ENCODE data around the gene ISG20. TPM values are rescaled to one million over a fixed set of nuclear protein-coding genes. Genes with fewer than 3 reads are reported as not detected.

Gene ISG20
- polyA plus RNA-seq, 1 donor, result 0.88 TPM

DNA sequence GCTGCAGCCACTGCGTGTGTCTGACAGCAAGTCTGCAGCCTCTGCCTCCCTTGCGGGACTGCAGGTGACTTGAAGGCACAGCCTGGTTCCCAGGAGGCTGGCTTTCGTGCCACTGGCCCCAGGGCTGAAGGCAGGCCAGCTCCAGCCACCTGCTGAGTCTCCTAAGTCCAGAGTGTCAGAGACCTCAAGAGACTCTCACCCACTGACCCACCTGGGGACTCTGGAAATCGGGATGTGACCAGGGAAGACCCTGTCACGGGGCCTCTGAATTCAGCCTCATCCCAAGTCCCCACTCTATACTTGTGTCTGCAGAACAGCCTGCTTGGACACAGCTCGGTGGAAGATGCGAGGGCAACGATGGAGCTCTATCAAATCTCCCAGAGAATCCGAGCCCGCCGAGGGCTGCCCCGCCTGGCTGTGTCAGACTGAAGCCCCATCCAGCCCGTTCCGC lies 16.3 kb downstream of the ISG20 start:
- no peak for DNase-seq

- DNase-seq, result no peak
Observed at GRCh38 chr15:88655800-88656488, 17.1 kb downstream of the ISG20 start.

- no peak for DNase-seq
Observed at GRCh38 chr15:88656760-88657221, 18.0 kb downstream of the ISG20 start.

GRCh38 chr15:88657326-88658069 lies 18.7 kb downstream of the ISG20 start:
- DNase-seq, result peak; percentile 72

- DNase-seq, result no peak
Observed at GRCh38 chr15:88658070-88658965, 19.5 kb downstream of the ISG20 start.

GRCh38 chr15:88658972-88659931 lies 20.4 kb downstream of the ISG20 start:
- DNase-seq, result peak; percentile 82

- DNase-seq, result no peak
Observed at GRCh38 chr15:88661041-88661700, 22.4 kb downstream of the ISG20 start.

DNA sequence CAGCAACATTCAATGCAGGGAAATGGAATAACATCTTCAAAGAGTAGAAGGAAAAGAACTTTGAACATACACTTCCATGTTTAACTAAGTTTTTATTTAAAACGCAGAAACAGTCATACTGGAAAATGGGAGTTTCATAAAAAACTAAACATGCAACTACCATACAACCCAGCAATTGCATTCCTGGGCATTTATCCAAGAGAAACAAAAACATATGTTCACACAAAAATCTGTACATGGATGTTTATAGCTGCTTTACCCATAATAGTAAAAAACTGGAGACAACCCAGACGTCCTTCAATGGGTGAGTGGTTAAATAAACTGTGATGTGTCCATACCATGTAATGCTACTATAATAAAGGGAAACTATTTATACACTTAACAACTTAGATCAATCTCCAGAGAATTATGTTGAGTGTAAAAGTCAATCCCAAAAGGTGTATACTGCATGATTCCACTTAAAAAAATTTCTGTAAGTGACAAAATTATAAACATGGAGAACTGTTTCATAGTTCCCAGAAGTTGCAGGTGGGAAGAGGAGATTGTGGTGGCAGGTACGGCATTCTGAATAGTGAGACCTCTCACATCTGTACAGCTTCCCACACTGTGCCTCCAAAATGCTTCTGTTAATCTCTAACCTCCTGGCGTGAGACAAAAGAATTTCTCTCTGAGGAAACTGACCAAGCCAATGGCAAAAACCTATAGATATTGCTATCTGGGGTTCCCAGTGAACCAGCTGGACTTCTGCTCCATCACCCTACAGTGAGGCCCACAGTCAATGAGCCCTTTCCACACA lies 23.1 kb downstream of the ISG20 start:
- no peak for DNase-seq

- DNase-seq, result no peak
Observed at GRCh38 chr15:88663141-88663621, 24.4 kb downstream of the ISG20 start.

DNA sequence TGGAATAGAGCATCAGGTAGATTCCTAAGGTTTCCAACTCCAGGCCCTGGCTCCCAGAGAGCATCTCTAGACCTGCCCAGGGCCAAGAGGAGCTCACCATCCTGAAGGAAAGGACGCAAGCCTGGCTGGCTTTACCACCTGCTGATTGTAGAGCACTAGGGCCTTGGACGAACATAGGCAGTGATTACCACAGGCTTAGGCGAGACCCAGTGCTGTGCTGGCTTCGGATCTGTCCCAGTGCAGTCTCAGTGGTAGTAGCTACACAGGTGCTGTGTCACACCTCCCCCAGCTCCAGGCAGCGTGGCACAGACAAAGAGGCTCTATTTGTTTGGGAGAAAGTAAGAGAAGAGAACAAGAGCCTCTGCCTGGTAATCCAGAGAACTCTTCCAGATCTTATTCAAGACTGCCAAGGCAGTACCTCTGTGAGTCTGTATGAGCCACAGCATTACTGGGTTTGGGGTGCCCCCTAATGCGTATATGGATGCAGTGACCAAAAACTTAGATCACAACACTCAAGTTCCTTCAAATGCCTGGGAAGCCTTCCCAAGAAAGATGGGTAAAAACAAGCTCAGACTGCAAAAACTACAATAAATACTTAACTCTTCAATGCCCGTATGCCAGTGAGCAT lies 25.4 kb downstream of the ISG20 start:
- no peak for DNase-seq

GRCh38 chr15:88674661-88675060 lies 35.8 kb downstream of the ISG20 start:
- no peak for DNase-seq

- DNase-seq, result no peak
Observed at GRCh38 chr15:88678755-88679154, 39.9 kb downstream of the ISG20 start.

GRCh38 chr15:88680241-88681001 lies 41.6 kb downstream of the ISG20 start:
- no peak for DNase-seq

DNA sequence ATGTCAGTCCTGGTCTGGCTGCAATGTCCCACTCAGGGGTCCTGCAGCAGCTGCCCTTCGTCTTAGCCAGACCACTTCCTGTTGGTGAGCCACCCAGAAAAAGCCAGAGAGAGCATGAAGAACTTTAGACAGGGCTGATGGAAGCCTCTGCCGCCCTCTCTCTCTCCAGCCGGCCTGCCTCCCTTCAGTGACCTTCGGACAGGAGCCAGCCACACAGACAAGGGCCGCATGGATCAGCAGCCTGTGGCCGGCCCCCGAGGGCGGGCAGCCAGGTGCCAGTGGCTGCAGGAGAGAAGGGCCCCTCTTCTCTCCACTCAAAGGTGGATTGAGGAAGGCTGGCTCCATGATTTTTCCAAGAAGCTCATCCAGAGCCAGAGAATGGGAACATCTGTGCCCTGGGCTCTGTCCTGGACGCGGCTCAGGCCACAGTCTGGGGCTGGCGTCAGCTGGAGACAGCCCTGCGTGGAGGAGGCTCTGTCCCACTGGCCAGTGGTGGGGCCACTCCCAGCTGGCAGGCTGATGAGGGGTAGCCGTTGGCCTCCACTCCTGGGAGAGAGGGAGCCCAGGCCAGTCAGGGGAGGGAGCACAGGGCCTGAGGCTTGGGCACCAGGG lies 42.9 kb downstream of the ISG20 start:
- DNase-seq, result no peak

- no peak for DNase-seq
Observed at GRCh38 chr15:88684345-88684744, 45.5 kb downstream of the ISG20 start.

DNA sequence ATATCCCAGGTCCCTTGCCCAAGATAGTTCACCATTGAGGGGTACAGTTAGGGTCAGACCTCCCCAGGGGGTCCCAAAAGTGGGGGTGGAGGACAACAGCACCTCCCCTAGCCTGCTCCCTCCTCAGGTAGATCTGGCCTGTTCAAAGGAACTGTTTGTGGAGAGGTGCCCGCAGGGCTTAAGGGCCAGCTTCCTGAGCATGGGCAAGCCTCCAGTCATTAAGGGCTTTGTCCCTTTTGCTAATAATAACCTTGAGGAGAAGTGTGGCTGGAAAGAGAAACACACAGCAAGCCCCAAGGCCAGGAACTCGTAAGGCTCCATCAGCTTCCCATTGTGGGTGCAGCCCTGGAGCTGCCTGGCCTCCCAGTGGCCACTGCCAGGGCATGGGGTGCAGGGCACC lies 47.4 kb downstream of the ISG20 start:
- no peak for DNase-seq

DNA sequence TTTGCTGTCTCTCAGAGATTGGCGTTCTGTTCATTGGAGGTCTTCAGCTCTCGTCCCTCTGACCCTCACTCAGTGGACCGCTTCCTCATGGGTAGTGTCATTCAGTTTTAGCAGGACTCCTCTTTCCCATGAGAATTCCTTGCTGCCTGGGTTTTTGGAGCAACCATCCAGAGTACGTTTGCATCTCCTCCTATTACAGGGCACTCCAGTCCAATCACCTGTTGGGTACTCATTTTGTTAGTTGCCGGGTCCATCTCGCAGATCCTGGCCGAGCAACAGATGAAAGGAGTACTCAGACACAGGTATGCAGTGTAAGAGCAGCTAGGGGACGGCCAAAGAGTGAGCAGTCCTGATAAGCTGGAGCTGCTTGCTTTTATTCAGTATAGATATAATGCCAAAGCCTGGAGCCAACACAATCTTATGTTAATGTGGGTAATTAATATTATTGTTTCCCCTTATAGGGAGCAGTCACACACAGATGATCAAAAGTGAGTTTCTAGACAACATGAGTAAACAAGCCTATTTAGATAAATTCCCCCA lies 49.6 kb downstream of the ISG20 start:
- no peak for DNase-seq

- no peak for DNase-seq
Observed at GRCh38 chr15:88690331-88690730, 51.5 kb downstream of the ISG20 start.

Data from hindlimb muscle (tissue), 1 donor.